Measurements from ENCODE around the gene ARHGEF17. TPM values are rescaled to one million over a fixed set of nuclear protein-coding genes. Genes with fewer than 3 reads are reported as not detected.
"Not testable (repeated sequence)": the region's sequence is repeated elsewhere in the genome, so short reads cannot be mapped to it uniquely, and the experiment has no call there.

Gene ARHGEF17
- total and polyA plus RNA-seq, 3 donors from 2014 or later = 29.4 to 58.5 (median 50.1) TPM

GRCh38 chr11:73269459-73270015 is 38.5 kb upstream of the ARHGEF17 start:
- Histone ChIP-seq H3K27ac (no peak overlapping the region), H3K4me1 (no peaks in the 10 kb centered on the region)
- 88 to 93% methylated on average over 4 to 7 of the region's 7 CpGs for WGBS, 2 donors

GRCh38 chr11:73270016-73270854 is 37.8 kb upstream of the ARHGEF17 start:
- no peak overlapping the region for H3K27ac ChIP-seq
- H3K27me3 ChIP-seq = no peaks in the 10 kb centered on the region
- H3K4me1 ChIP-seq = no peaks in the 10 kb centered on the region
- H3K4me3 ChIP-seq = no peak overlapping the region
- intact Hi-C loops (cut with DNase I; ENCODE audit: low total_unique reads) = no loop called here
- no peak for DNase-seq
- H3K36me3 ChIP-seq (ENCODE audit: low read depth, missing control alignments) = no peaks in the 10 kb centered on the region
- 94 to 95% methylated on average over 3 to 7 of the region's 7 CpGs for WGBS, 2 donors
- no peak for TF ChIP-seq CTCF (IDR thresholded peaks at IDR 0.05)
- no peak for TF ChIP-seq POLR2A (IDR thresholded peaks at IDR 0.05)
- H3K9me3 ChIP-seq = no peaks in the 10 kb centered on the region

More at GRCh38 chr11:73269459-73270015, 38.5 kb upstream of the ARHGEF17 start:
- Histone ChIP-seq H3K9me3 (no peaks in the 10 kb centered on the region), H3K27me3 (no peaks in the 10 kb centered on the region), H3K4me3 (no peak overlapping the region), H3K36me3 (ENCODE audit: low read depth, missing control alignments) (no peaks in the 10 kb centered on the region)
- intact Hi-C loops (cut with DNase I; ENCODE audit: low total_unique reads) = no loop called here
- TF ChIP-seq CTCF (IDR thresholded peaks at IDR 0.05) (no peak), POLR2A (IDR thresholded peaks at IDR 0.05) (no peak)
- no peak for DNase-seq

- 82 to 85% methylated on average over 14 to 18 of the region's 18 CpGs for WGBS, 2 donors
- TF ChIP-seq POLR2A (IDR thresholded peaks at IDR 0.05) = no peak
- no peak for TF ChIP-seq CTCF (IDR thresholded peaks at IDR 0.05)
These were observed 37.1 kb upstream of the ARHGEF17 start for GRCh38 chr11:73270855-73271477.

GRCh38 chr11:73271478-73271865 is 36.6 kb upstream of the ARHGEF17 start:
- H3K9me3 ChIP-seq; H3K27ac ChIP-seq; H3K4me1 ChIP-seq; intact Hi-C loops (cut with DNase I; ENCODE audit: low total_unique reads); H3K27me3 ChIP-seq; H3K4me3 ChIP-seq; DNase-seq; H3K36me3 ChIP-seq (ENCODE audit: low read depth, missing control alignments): not testable (repeated sequence)
- 88% methylated on average over 10 of the region's 10 CpGs for WGBS, 2 donors

More at GRCh38 chr11:73270855-73271477, 37.1 kb upstream of the ARHGEF17 start:
- Histone ChIP-seq H3K4me1 (no peaks in the 10 kb centered on the region), H3K9me3 (no peaks in the 10 kb centered on the region), H3K36me3 (ENCODE audit: low read depth, missing control alignments) (no peaks in the 10 kb centered on the region), H3K27ac (no peak overlapping the region), H3K27me3 (no peaks in the 10 kb centered on the region), H3K4me3 (no peak overlapping the region)
- DNase-seq = no peak
- intact Hi-C loops (cut with DNase I; ENCODE audit: low total_unique reads) = no loop called here

GRCh38 chr11:73271936-73272679 is 36.0 kb upstream of the ARHGEF17 start, which contains the start of gene P2RY6:
Gene P2RY6 (plus strand): TSS chr11:73272338. CDS start chr11:73296519, 24,181 bp downstream.
- Histone ChIP-seq H3K27ac (no peak within 1 kb of the TSS), H3K9me3 (no peaks in the 10 kb centered on the region), H3K4me3 (no peak within 1 kb of the TSS), H3K4me1 (no peaks in the 10 kb centered on the region), H3K27me3 (no peaks in the 10 kb centered on the region), H3K36me3 (ENCODE audit: low read depth, missing control alignments) (no peaks in the 10 kb centered on the region)
- intact Hi-C loops (cut with DNase I; ENCODE audit: low total_unique reads) = no loop called here
- 86 to 87% methylated on average over 16 to 17 of the region's 17 CpGs for WGBS, 2 donors
- TF ChIP-seq POLR2A (IDR thresholded peaks at IDR 0.05) (no peak), CTCF (IDR thresholded peaks at IDR 0.05) (no peak)
- DNase-seq = no peak

All from testis (tissue), 3 donors.